GM23248 (cell line): ENCODE measurements around the gene INTS2. TPM values are rescaled to one million over a fixed set of nuclear protein-coding genes. Genes with fewer than 3 reads are reported as not detected.
A peak's percentile ranks its signal among the peaks of the same experiment; 100 is the strongest.

Experiments
- DNase-seq: peaks from one replicate; pipeline ENCODE4 v3.0.0-alpha.2; 2015
- H2AFZ ChIP-seq: fragments of 200-600 bp; sonication (generic); 2 replicates; pipeline ENCODE4 v1.6.1; 2016; ENCODE audit warnings: antibody characterized with exemption
- H3F3A ChIP-seq: fragments of 200-600 bp; sonication (generic); 2 replicates; pipeline ENCODE4 v1.6.1; 2016; ENCODE audit warnings: mild to moderate bottlenecking, antibody characterized with exemption, mixed run types; ENCODE audit not compliant: insufficient read depth
- H3K27ac ChIP-seq: fragments of 200-600 bp; sonication (generic); 2 replicates; pipeline ENCODE4 v1.5.1; 2016; ENCODE audit warnings: mild to moderate bottlenecking
- H3K27me3 ChIP-seq: fragments of 200-600 bp; sonication (generic); replicated peaks from 2 replicates; pipeline ENCODE4 v1.6.1; 2016; ENCODE audit warnings: mild to moderate bottlenecking; ENCODE audit not compliant: insufficient read depth
- H3K36me3 ChIP-seq: fragments of 200-600 bp; sonication (generic); 2 replicates; pipeline ENCODE4 v1.6.1; 2016; ENCODE audit warnings: low read depth, mild to moderate bottlenecking
- H3K4me1 ChIP-seq: fragments of 200-600 bp; sonication (generic); 2 replicates; pipeline ENCODE4 v1.6.1; 2016; ENCODE audit warnings: mild to moderate bottlenecking; ENCODE audit not compliant: insufficient read depth
- H3K4me2 ChIP-seq: fragments of 200-600 bp; sonication (generic); one replicate; pipeline ENCODE4 v1.6.1; 2016; ENCODE audit warnings: mild to moderate bottlenecking; ENCODE audit not compliant: unreplicated experiment
- H3K4me3 ChIP-seq: fragments of 200-600 bp; sonication (generic); 2 replicates; pipeline ENCODE4 v1.5.1; 2016; ENCODE audit warnings: mild to moderate bottlenecking
- H3K79me2 ChIP-seq: fragments of 200-600 bp; sonication (generic); 2 replicates; pipeline ENCODE4 v1.6.1; 2016; ENCODE audit warnings: mild to moderate bottlenecking; ENCODE audit not compliant: insufficient read depth
- H3K9ac ChIP-seq: fragments of 200-600 bp; sonication (generic); 2 replicates; pipeline ENCODE4 v1.6.1; 2016; ENCODE audit warnings: mild to moderate bottlenecking
- H3K9me2 ChIP-seq: fragments of 200-600 bp; sonication (generic); 2 replicates; pipeline ENCODE4 v1.6.1; 2016; ENCODE audit warnings: mixed run types, mild to moderate bottlenecking, moderate library complexity; ENCODE audit not compliant: insufficient read depth
- H3K9me3 ChIP-seq: fragments of 200-600 bp; sonication (generic); one replicate; pipeline ENCODE4 v1.6.1; 2017; ENCODE audit warnings: low read depth
- H4K20me1 ChIP-seq: fragments of 200-600 bp; sonication (generic); 2 replicates; pipeline ENCODE4 v1.6.0; 2016; ENCODE audit not compliant: insufficient read depth
- EZH2 ChIP-seq: fragments of 200-600 bp; sonication (generic); IDR thresholded peaks from 2 replicates; pipeline ENCODE4 v1.6.1; 2018; ENCODE audit warnings: antibody characterized with exemption, mild to moderate bottlenecking; ENCODE audit not compliant: insufficient read depth, poor library complexity, severe bottlenecking
- EZH2phosphoT487 ChIP-seq: fragments of 200-600 bp; sonication (generic); IDR thresholded peaks from 2 replicates; pipeline ENCODE4 v1.6.1; 2018; ENCODE audit warnings: antibody characterized with exemption, moderate library complexity, mild to moderate bottlenecking, low read depth; ENCODE audit not compliant: insufficient read depth
- WGBS, 2 experiments: methylation state at CpG; one replicate each; pipeline ENCODE4 v1.1.6; 2015 to 2017; ENCODE audit warnings: low lambda C conversion rate in 2 of 2, low coverage in 1 of 2; ENCODE audit errors: missing lambda C conversion rate in 2 of 2; 5-methylcytosine and 5-hydroxymethylcytosine counted together
- in situ Hi-C: fragments of 300-500 bp; cut with MboI; formaldehyde crosslinking; loops from 2 replicates; pipeline ENCODE4 v1.15.0; 2020
- polyA plus RNA-seq: library from polyadenylated mRNA; unstranded; fragments of >200 nt; fragmentation: Nextera tagmentation; extraction: Ambion mirVana; gene quantifications from 2 replicates; pipeline ENCODE4 v1.2.1, GENCODE V29; 2016
- total RNA-seq: library from RNA; depleted of rRNA; stranded (reverse); fragments of >200 nt; shearing (Covaris generic); gene quantifications from 2 replicates; pipeline ENCODE4 v1.2.3, GENCODE V29; 2014

Gene INTS2
- total and polyA plus RNA-seq, 2 experiments from 2014 or later = 3.2 to 7.8 TPM

DNA sequence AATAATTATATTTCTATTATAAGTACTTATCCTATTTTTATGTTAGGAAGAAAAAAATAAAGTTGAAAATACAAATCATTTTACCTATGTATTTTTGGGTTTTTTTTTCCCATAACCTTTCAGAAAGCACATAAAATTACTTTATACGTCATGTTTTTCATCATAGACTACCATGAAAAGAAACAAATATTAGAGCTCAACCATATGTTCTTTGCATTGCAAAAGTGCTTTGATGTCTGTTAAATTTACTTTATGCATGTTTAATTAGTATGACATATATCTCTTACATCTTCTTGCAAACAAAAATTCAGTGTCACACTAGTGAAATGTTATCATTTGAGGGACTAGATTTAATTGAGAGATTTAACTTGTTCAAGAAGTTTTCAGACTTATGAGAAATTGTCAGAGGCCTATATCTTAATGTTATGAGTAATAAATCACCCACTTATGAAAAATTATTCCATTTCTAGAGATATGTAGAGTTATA is 88.4 kb downstream of the INTS2 start:
- H3K36me3 ChIP-seq = no peaks in the 10 kb centered on the region
- H3F3A ChIP-seq = no peaks in the 10 kb centered on the region
- H2AFZ ChIP-seq = no peak overlapping the region
- DNase-seq = no peak
- TF ChIP-seq EZH2 (no peak), EZH2phosphoT487 (no peak)
- H3K9me2 ChIP-seq = no peaks in the 10 kb centered on the region
- H3K9ac ChIP-seq = no peak overlapping the region
- H3K4me2 ChIP-seq = no peak overlapping the region
- 93 to 100% methylated on average over 1 of the region's 1 CpG for WGBS, 2 experiments
- no peak overlapping the region for H3K27ac ChIP-seq
- H3K4me3 ChIP-seq = no peak overlapping the region
- H3K27me3 ChIP-seq = no peaks in the 10 kb centered on the region
- no peaks in the 10 kb centered on the region for H3K79me2 ChIP-seq
- in situ Hi-C loops = loop anchor here (25.0 kb wide), 1 partner anchor 402 kb away; no protein-coding TSS in a partner anchor
- peaks cover 4% of the 10 kb centered on the region; the same call in 1 of the 2 replicates for H3K4me1 ChIP-seq
- H4K20me1 ChIP-seq = no peaks in the 10 kb centered on the region
- no peaks in the 10 kb centered on the region for H3K9me3 ChIP-seq

DNA sequence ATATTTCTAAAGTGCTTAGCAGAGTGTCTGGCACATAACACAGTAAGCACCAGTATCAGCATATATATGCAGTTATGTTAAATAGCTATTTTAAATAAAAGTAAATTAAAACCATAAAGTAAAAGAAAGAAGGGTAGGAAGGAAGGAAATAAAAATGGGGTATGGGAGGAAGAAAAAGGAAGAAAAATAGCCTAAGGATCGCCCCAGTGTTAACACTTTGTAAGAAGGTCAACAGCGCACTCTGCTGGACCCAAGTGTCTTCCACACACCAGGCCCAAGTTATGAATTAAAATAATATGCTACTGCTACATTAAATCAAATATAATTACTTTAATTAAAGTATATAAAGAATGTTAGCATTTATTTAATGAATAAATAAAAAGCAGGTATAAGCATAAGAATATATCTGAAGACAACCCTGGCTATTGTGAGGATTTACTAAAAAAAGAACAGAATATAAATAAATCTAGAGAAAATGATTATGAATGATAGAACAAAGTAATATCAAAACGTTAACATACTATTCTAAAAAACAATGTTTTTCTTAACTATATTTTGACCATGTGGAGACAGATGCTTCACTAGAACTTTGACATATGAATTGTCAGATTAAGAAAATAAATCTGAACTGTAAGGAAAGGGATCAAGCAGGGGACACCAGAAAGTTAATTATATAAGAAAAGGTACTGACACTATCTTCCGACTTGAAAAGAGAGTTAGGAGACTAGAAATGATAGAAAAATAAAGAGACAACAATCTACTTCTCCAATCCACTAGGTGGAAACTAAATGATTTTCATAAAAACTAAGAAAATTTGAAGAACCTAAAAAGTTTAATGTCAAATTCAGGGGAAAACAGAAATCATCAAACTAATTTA is 90.4 kb downstream of the INTS2 start:
- Histone ChIP-seq H3K27me3 (no peaks in the 10 kb centered on the region), H3K4me1 (peaks cover 16% of the 10 kb centered on the region; the same call in 1 of the 2 replicates), H4K20me1 (no peaks in the 10 kb centered on the region), H3K36me3 (no peaks in the 10 kb centered on the region), H3K4me2 (no peak overlapping the region), H3K27ac (no peak overlapping the region), H3K9ac (no peak overlapping the region), H2AFZ (no peak overlapping the region), H3F3A (no peaks in the 10 kb centered on the region), H3K79me2 (no peaks in the 10 kb centered on the region), H3K9me3 (no peaks in the 10 kb centered on the region), H3K9me2 (no peaks in the 10 kb centered on the region), H3K4me3 (no peak overlapping the region)
- peak; percentile 86 for DNase-seq
- TF ChIP-seq EZH2phosphoT487 = no peak
- TF ChIP-seq EZH2 = no peak
- 49% methylated on average over 4 of the region's 4 CpGs for WGBS, 2 experiments
- in situ Hi-C loops = loop anchor here (25.0 kb wide), 1 partner anchor 400 kb away; no protein-coding TSS in a partner anchor

DNA sequence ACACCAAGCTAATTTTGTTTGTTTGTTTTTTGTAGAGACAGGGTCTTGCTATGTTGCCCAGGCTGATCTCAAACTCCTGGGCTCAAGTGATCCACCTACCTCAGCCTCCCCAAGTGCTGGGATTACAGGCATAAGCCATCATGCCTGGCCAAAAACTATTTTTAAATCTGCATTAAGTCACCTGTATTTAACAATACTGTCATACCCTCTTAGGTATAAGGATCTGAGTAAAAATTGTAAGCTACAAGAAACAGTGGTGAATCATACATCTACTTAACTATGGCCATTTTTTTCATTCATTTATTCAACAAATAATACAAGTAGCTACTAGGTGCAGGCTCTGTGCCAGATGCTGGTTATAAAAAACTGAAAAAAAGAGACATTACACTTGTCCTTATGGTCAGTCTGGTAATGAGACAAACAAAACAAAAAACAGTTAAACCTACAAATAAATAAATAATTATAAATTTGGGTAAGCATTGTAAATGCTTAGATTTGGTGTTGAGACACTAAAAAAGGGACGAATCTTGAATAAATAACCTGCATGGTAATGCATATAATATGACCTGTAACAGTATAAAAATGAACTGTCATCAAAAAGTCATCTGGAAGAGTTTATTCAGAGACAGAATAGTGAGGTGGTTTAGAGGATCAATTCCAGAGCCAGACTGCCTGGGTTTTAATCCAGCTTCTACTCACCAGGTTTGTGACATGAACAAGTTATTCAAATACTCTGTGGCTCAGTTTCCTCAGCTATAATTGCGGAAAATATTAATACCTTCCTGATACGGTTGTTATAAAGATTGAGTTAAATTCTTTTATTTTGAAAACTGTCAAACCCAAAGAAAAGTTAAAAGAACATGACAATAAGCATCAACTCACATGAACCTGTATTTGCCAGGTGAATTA is 91.3 kb downstream of the INTS2 start:
- WGBS, 2 experiments = 80 to 85% methylated on average over 3 of the region's 3 CpGs
- H3K79me2 ChIP-seq = no peaks in the 10 kb centered on the region
- H3K27me3 ChIP-seq = no peaks in the 10 kb centered on the region
- H3K36me3 ChIP-seq = no peaks in the 10 kb centered on the region
- H3K4me3 ChIP-seq = no peak overlapping the region
- H2AFZ ChIP-seq = no peak overlapping the region
- no peaks in the 10 kb centered on the region for H3K9me2 ChIP-seq
- H3K9ac ChIP-seq = no peak overlapping the region
- peaks cover 16% of the 10 kb centered on the region; the same call in 1 of the 2 replicates for H3K4me1 ChIP-seq
- in situ Hi-C loops = loop anchor here (25.0 kb wide), 1 partner anchor 399 kb away; no protein-coding TSS in a partner anchor
- H3F3A ChIP-seq = no peaks in the 10 kb centered on the region
- H4K20me1 ChIP-seq = no peaks in the 10 kb centered on the region
- no peak for TF ChIP-seq EZH2
- H3K4me2 ChIP-seq = no peak overlapping the region
- no peak overlapping the region for H3K27ac ChIP-seq
- H3K9me3 ChIP-seq = no peaks in the 10 kb centered on the region
- DNase-seq = peak; percentile 16

DNA sequence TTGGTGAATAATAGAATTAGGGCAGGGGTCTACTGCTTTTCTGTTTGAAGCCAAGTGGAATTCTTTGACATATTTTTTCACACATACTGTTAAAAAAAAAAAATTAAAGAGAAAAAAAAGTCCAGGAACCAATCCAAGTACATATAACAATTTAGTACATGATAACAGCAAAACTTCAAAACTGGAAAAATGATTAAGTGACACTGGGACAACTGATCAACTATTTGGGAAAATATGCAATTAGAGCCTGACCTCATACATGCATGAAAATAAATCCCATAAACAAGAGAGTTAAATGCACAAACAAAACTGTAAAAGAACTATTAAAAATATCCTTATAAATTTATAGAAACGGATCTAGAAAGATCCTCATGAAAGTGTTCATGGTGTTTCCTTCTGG is 92.2 kb downstream of the INTS2 start:
- WGBS, 2 experiments = 90 to 95% methylated on average over 1 of the region's 1 CpG
- H3K27ac ChIP-seq = no peak overlapping the region

More for the DNA sequence above, 92.2 kb downstream of the INTS2 start:
- Histone ChIP-seq H3K4me2 (no peak overlapping the region), H3K9ac (no peak overlapping the region), H4K20me1 (no peaks in the 10 kb centered on the region), H3F3A (no peaks in the 10 kb centered on the region), H3K4me1 (peaks cover 16% of the 10 kb centered on the region; the same call in 1 of the 2 replicates), H3K4me3 (no peak overlapping the region), H3K9me3 (no peaks in the 10 kb centered on the region), H3K9me2 (no peaks in the 10 kb centered on the region), H2AFZ (no peak overlapping the region), H3K36me3 (no peaks in the 10 kb centered on the region), H3K27me3 (no peaks in the 10 kb centered on the region), H3K79me2 (no peaks in the 10 kb centered on the region)
- TF ChIP-seq EZH2phosphoT487 (no peak), EZH2 (no peak)
- no peak for DNase-seq
- in situ Hi-C loops = loop anchor here (25.0 kb wide), 1 partner anchor 398 kb away; no protein-coding TSS in a partner anchor
